Measurements from ENCODE around the gene RPLP1.

The RPLP1 gene

GRCh38 chr15:69462493-69463181, 10.0 kb downstream of the RPLP1 start:
- intact Hi-C loops (cut with DNase I; ENCODE audit: low total_unique reads): no loop called here

GRCh38 chr15:69463182-69463756, 10.7 kb downstream of the RPLP1 start:
- no peak for TF ChIP-seq CTCF (IDR thresholded peaks at IDR 0.05)
- intact Hi-C loops (cut with DNase I; ENCODE audit: low total_unique reads): no loop called here

More at GRCh38 chr15:69462493-69463181, 10.0 kb downstream of the RPLP1 start:
- peak; percentile 95 to 98 for DNase-seq
- no peaks in the 10 kb centered on the region for H3K9me3 ChIP-seq
- no peaks in the 10 kb centered on the region for H3K27me3 ChIP-seq
- peaks cover 0 to 4% (median 0%) of the 10 kb centered on the region in 3 donors for H3K36me3 ChIP-seq
- H3K4me3 ChIP-seq: peak overlapping the region; percentile 56 to 63
- TF ChIP-seq CTCF (IDR thresholded peaks at IDR 0.05): peak; percentile 89 to 92
- H3K4me1 ChIP-seq: peaks cover 0 to 28% (median 18%) of the 10 kb centered on the region in 4 donors
- H3K27ac ChIP-seq: peak overlapping the region; percentile 83 to 91

GRCh38 chr15:69465253-69465652, 12.6 kb downstream of the RPLP1 start:
- Histone ChIP-seq H3K9me3 (no peaks in the 10 kb centered on the region), H3K4me1 (peaks cover 0 to 28% (median 14%) of the 10 kb centered on the region in 4 donors)
- no peak for DNase-seq

More at GRCh38 chr15:69463182-69463756, 10.7 kb downstream of the RPLP1 start:
- Histone ChIP-seq H3K9me3 (no peaks in the 10 kb centered on the region), H3K27me3 (no peaks in the 10 kb centered on the region), H3K36me3 (no peaks in the 10 kb centered on the region), H3K4me1 (peaks cover 0 to 28% (median 16%) of the 10 kb centered on the region in 4 donors), H3K4me3 (peak overlapping the region; percentile 56 to 63), H3K27ac (peak overlapping the region; percentile 83 to 91)
- no peak for DNase-seq

GRCh38 chr15:69466733-69467132, 14.1 kb downstream of the RPLP1 start:
- no peaks in the 10 kb centered on the region for H3K36me3 ChIP-seq
- intact Hi-C loops (cut with DNase I; ENCODE audit: low total_unique reads): loop anchor here (5.0 kb wide), 1 partner anchor 409 kb away; no protein-coding TSS in a partner anchor
- H3K4me3 ChIP-seq: no peak overlapping the region
- peaks cover 0 to 14% (median 8%) of the 10 kb centered on the region in 4 donors for H3K4me1 ChIP-seq
- TF ChIP-seq CTCF (IDR thresholded peaks at IDR 0.05): no peak
- no peaks in the 10 kb centered on the region for H3K9me3 ChIP-seq
- H3K27me3 ChIP-seq: no peaks in the 10 kb centered on the region
- H3K27ac ChIP-seq: no peak overlapping the region
- no peak for DNase-seq

More at GRCh38 chr15:69465253-69465652, 12.6 kb downstream of the RPLP1 start:
- intact Hi-C loops (cut with DNase I; ENCODE audit: low total_unique reads): loop anchor here (5.0 kb wide), 1 partner anchor 408 kb away; no protein-coding TSS in a partner anchor
- Histone ChIP-seq H3K4me3 (no peak overlapping the region), H3K27ac (no peak overlapping the region), H3K27me3 (no peaks in the 10 kb centered on the region), H3K36me3 (no peaks in the 10 kb centered on the region)
- TF ChIP-seq CTCF (IDR thresholded peaks at IDR 0.05): no peak

GRCh38 chr15:69467636-69468035, 15.0 kb downstream of the RPLP1 start:
- Histone ChIP-seq H3K27me3 (no peaks in the 10 kb centered on the region), H3K36me3 (no peaks in the 10 kb centered on the region), H3K4me1 (peaks cover 0 to 7% (median 4%) of the 10 kb centered on the region in 4 donors), H3K27ac (no peak overlapping the region), H3K4me3 (no peak overlapping the region), H3K9me3 (no peaks in the 10 kb centered on the region)
- intact Hi-C loops (cut with DNase I; ENCODE audit: low total_unique reads): loop anchor here (5.0 kb wide), 1 partner anchor 410 kb away; no protein-coding TSS in a partner anchor
- no peak for DNase-seq
- TF ChIP-seq CTCF (IDR thresholded peaks at IDR 0.05): no peak

Data from tibial artery (tissue), 4 donors.